HG03575 (cell line): ENCODE measurements around the gene NUP210.
"Not testable (repeated sequence)": the region's sequence is repeated elsewhere in the genome, so short reads cannot be mapped to it uniquely, and the experiment has no call there.

Experiments used
- ATAC-seq: cut with Tn5 transposase; IDR thresholded peaks from one replicate; pipeline ENCODE4 v1.9.1; 2021; ENCODE audit not compliant: unreplicated experiment, insufficient number of reproducible peaks, low FRiP score; ENCODE audit errors: extremely low read depth

The NUP210 gene

DNA sequence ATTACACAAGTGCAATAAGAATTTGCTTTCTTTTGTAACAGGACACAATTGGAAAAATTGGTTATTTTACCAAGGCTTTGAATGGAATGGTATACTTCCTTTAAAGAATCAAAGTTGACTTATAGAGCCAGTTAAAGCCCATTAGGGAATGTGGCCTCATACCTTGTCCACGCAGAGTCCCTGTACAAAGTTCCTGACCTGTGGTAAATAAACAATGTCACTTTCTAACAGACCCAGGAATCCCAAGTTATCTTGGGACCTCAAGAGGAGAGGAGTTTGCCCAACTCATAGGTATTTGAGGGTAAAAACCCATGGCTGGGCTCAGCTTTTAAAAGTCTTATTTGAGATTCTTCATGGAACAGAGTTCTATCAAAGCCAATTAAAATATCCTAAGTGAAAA lies 12.0 kb upstream of the NUP210 start:
- no peak for ATAC-seq

DNA sequence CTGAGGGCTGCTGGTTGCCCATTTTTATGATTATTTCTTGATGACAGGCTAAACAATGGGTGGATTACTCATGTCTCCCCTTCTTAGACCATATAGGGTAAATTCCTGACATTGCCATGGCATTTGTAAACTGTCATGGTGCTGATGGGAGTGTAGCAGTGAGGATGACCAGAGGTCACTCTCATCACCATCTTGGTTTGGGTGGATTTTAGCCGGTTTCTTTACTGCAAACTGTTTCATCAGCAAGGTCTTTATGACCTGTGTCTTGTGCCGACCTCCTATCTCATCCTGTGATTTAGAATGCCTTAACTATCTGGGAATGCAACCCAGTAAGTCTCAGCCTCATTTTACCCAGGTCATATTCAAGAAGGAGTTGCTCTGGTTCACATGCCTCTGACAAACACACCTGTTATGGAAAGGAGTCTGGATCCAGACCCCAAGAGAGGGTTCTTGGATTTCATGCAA lies 10.3 kb upstream of the NUP210 start:
- ATAC-seq: not testable (repeated sequence)

DNA sequence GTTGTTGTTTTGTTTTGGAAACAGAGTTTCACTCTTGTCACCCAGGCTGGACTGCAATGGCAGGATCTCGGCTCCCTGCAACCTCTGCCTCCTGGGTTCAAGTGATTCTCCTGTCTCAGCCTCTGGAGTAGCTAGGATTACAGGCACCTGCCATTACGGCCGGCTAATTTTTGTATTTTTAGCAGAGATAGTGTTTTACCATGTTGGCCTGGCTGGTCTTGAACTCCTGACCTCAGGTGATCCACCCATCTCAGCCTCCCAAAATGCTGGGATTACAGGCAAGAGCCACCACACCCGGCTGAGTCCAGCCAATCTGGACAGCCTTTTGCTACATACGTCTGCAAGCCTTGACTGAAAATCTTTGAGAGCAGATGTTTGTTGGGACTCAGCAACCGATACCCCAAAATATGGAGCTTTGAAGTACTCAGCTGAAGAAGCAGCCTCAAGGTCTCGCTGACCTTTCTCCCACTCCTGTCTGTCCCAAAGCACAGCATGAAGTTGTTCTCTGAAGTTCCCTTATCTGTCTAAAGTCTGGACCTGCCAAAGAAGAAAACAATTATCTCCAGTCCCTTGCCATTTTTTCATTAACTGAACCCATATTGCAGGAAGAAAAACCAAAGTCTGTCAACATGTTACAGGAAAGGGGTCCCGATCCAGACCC lies 9.6 kb upstream of the NUP210 start:
- no peak for ATAC-seq

- not testable (repeated sequence) for ATAC-seq
Measured at GRCh38 chr3:13428678-13429077, 8.6 kb upstream of the NUP210 start.

DNA sequence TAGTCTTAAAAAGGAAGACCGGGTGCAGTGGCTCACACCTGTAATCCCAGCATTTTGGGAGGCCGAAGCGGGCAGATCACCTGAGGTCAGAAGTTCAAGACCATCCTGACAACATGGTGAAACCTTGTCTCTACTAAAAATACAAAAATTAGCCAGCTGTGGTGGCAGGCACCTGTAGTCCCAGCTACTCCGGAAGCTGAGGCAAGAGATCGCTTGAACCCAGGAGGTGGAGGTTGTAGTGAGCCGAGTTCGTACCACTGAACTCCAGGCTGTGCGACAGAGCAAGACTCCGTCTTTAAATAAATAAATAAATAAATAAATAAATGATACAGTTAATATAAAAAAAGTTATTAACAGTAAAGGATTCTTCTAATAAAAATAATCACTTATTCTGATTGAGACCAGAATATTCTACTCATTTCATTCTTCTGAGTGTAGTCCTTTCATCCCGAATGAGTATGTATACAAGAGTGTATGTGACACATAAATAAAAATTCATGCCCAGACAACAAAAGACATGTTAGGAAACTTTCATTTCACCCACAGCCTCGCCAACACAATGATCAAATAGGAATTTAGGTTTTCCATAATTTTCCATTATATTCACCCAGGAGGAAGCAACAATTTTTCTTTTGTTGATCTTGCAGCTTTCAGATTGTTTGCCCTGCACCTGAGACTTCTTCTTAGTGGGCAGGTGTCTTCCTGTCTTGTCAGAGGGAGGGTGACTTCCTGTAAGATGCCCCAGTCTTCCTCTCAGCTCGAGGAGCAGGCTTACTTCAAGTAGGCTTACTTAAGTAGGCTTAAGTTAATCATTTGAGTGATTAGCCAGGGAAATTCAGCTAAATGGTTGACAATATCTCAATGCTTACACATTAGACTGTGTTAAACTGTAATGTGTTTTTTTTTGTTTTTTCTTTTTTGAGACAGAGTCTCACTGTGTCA lies 7.8 kb upstream of the NUP210 start:
- ATAC-seq: no peak

DNA sequence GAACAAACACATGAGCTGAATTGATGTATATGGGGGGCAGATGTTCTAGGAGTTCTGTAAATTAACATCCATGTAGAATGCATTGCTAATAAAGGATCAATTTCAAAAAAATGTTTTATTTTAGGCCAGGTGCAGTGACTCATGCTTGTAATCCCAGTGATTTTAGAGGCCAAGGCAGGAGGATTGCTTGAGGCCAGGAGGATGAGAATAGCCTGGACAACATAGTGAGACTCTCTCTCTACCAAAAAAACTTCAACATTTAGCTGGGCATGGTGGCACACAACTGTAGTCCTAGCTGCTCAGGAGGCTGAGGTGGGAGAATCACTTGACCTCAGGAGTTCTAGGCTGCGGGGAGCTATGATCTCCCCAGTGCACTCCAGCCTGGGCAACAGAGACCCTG lies 6.5 kb upstream of the NUP210 start:
- ATAC-seq: no peak

- no peak for ATAC-seq
Measured at GRCh38 chr3:13425689-13426088, 5.6 kb upstream of the NUP210 start.

GRCh38 chr3:13424865-13425617 lies 4.9 kb upstream of the NUP210 start:
- ATAC-seq: no peak

- no peak for ATAC-seq
Measured at GRCh38 chr3:13424141-13424844, 4.2 kb upstream of the NUP210 start.

DNA sequence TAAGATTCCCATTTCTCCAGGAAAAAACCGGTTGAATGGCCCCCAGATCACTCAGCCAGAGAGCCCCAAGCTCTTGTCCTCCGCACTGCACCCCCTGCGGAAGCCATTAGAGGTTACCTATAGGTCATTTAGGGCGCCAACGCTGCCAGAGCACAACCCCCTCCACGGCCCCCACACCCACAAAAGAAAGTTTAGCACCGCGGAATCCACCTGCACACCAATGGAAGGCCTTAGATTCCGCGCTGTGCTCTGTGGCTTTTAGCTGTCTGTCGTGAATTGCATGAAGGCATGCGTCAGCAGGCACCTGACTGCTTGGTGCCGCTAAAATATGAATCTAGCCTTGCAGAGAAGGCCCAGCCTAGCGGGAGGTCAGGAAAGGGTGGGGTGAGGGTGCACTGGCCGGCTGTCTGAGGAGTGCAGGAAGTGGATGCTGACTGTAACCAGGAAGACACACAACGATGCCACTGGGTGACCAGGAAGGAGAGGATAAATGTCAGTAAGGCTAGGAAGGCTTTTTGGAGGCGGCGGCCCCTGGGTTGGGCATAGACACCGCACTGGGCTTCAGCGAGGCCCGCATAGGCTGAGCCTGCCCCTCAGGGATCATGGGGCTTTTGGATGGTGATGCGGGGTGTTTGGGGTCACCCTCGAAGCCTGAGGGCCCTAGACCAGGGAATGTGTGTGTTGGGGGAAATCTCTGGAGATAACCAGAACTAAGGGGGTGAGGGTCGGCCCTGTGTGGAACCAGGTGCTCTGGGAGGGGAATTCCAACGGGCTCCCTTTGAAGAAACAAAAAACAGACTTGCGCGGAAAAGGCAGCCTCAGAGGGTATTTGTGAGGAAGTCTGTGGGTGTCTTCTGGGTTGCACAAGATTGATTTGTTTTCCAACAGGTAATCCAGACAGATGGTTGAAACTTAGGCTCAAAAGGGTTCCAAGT lies 976 bp upstream of the NUP210 start:
- no peak for ATAC-seq

- no peak for ATAC-seq
Measured at GRCh38 chr3:13419505-13420044, 547 bp downstream of the NUP210 start.

DNA sequence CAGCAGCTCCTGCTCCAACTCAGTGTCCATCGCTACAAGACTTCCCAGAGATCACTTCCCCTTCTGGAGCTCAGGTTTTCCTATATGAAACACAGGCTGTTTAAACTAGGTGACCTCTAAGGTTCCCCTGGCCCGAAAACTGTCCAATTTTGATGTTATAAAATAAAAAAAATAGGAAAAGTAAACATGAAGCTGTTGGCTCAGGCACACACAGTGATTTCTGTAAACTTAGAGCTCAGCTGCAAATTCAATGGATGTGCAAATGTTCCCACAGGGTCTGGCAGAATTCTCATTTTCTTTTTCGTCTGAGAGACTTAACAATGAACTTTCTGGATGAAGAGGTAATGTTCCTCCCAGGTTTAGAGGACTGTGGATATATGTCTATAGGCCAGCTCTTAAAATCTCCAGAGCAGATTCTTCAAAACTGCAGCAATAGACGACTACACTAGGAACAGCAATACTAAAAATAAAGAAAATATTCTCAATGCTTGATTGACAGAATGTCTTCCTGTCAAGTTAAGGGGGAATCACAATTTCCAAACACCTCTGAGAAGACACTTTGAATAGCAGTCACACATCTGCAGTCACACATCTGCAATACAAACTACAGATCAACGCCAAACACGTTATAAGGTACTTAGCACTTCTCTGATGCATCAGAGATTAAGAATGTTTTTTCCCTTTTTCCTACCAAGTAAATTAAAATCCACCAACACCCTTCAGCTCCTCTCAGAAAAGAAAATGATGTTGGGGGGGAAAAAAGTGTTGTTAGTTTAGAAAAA lies 2.8 kb downstream of the NUP210 start:
- ATAC-seq: no peak

GRCh38 chr3:13415997-13416793 lies 3.9 kb downstream of the NUP210 start:
- ATAC-seq: no peak

DNA sequence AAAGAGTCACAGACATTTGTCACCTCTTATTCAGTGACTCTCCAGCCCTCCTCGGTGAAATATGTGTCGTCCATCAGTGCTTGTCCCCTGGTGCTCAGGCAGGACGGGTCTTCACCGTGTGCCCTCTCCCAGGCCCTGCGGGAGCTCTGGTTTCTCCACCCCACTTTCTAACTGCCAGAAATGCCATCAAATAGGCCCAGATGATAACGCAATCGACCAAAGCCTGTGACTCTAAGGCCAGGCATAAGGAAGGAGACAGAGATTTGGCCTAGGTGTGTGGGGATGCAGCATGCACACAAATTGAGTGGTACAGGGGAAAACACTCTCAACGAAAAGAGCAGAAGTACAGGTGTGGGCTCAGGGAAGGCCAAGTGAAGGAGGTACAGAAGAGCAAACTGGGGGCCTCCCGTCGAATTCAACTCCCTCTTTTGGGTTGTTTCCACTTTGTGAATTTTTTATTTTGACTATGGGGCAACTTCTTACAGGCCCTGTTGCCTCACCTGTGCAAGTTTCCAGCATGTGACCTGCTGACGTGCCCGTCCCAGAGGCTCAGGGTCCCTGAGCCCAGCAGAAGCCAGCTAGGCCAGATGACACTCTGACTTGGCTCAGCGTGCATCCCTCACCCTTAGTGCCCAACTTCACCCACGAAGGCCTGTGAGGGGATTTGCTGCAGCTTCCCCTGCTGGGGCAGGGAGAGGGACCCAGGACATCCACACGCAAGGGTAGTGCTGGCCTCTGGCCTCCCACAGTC lies 4.7 kb downstream of the NUP210 start:
- ATAC-seq: no peak

- ATAC-seq: peak; percentile 81
Measured at GRCh38 chr3:13414040-13414729, 5.9 kb downstream of the NUP210 start.
